Activated CD4-positive, alpha-beta memory T cell treated with anti-CD3 and anti-CD28 coated beads for 36 hours (primary cell): ENCODE measurements around the gene LMF1. TPM values are rescaled to one million over a fixed set of nuclear protein-coding genes. Genes with fewer than 3 reads are reported as not detected.

Experiments used
- CTCF ChIA-PET: fragments of 350-600 bp; sonication (Branson Sonifier 250); formaldehyde crosslinking; loops from one replicate; lab custom pipeline; 2021; ENCODE audit warnings: antibody characterized with exemption, inconsistent platforms; lab: Charles Lee
- POLR2A ChIA-PET: fragments of 350-600 bp; sonication (Branson Sonifier 250); formaldehyde crosslinking; loops from one replicate; lab custom pipeline; 2021; ENCODE audit warnings: antibody characterized with exemption; lab: Charles Lee
- DNase-seq: peaks from one replicate; pipeline ENCODE4 v3.0.0-alpha.2; 2020
- H3K27ac Mint-ChIP-seq: one replicate; pipeline ENCODE4 v1.8.0; 2021; ENCODE audit warnings: mixed read lengths
- H3K27me3 Mint-ChIP-seq: one replicate; pipeline ENCODE4 v1.8.0; 2021; ENCODE audit warnings: mixed read lengths
- H3K36me3 Mint-ChIP-seq: one replicate; pipeline ENCODE4 v1.8.0; 2021; ENCODE audit warnings: mixed read lengths
- H3K4me1 Mint-ChIP-seq: one replicate; pipeline ENCODE4 v1.8.0; 2021; ENCODE audit warnings: low read depth, mixed read lengths
- H3K4me3 Mint-ChIP-seq: one replicate; pipeline ENCODE4 v1.8.0; 2021; ENCODE audit warnings: mild to moderate bottlenecking, mixed read lengths
- H3K9me3 Mint-ChIP-seq: one replicate; pipeline ENCODE4 v1.8.0; 2021; ENCODE audit warnings: mixed read lengths
- intact Hi-C: fragments of 100-400 bp; cut with micrococcal nuclease; formaldehyde crosslinking; loops from one replicate; pipeline ENCODE4 v1.15.1; 2023
- total RNA-seq, 2 experiments: library from RNA; stranded (reverse); gene quantifications; one replicate each; pipeline ENCODE4 v1.2.3, GENCODE V29; 2021

Gene LMF1
- total RNA-seq, 2 experiments from 2014 or later = 14.4 to 15.4 TPM

DNA sequence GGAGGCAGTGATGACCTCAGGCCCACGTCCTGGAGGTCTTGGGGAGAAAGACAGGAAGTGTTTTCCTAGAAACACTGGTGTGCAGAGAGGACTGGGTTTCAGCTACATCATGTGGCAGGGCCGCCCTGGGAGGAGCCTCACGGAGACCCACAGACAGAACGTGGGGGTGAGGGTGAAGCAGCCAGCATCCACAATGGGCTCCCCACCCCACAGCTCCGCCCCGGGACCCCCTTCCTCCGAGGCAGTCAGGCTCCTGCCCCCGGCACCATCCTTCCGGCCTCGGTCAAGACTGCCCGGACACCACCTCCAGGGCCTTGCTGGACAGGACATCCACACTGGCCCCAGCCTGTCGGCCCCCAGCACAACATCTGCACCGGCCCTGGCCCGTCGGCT, 51.1 kb downstream of the LMF1 start:
- Mint-ChIP-seq H3K9me3 (no peaks in the 10 kb centered on the region), H3K4me1 (no peaks in the 10 kb centered on the region), H3K27ac (no peak overlapping the region), H3K36me3 (peaks cover 10% of the 10 kb centered on the region), H3K4me3 (no peak overlapping the region), H3K27me3 (no peaks in the 10 kb centered on the region)
- CTCF ChIA-PET = no interaction called here
- intact Hi-C loops = no loop called here
- no peak for DNase-seq
- POLR2A ChIA-PET = no interaction called here

GRCh38 chr16:918741-919657, 51.8 kb downstream of the LMF1 start:
- ChIA-PET POLR2A (no interaction called here), CTCF (no interaction called here)
- peaks cover 9% of the 10 kb centered on the region for H3K36me3 Mint-ChIP-seq
- intact Hi-C loops = no loop called here
- DNase-seq = no peak
- H3K27ac Mint-ChIP-seq = no peak overlapping the region
- no peak overlapping the region for H3K4me3 Mint-ChIP-seq
- no peaks in the 10 kb centered on the region for H3K4me1 Mint-ChIP-seq
- H3K9me3 Mint-ChIP-seq = no peaks in the 10 kb centered on the region
- no peaks in the 10 kb centered on the region for H3K27me3 Mint-ChIP-seq

- ChIA-PET POLR2A (no interaction called here), CTCF (no interaction called here)
- Mint-ChIP-seq H3K36me3 (peaks cover 7% of the 10 kb centered on the region), H3K4me3 (no peak overlapping the region), H3K27me3 (no peaks in the 10 kb centered on the region), H3K9me3 (no peaks in the 10 kb centered on the region), H3K4me1 (no peaks in the 10 kb centered on the region), H3K27ac (no peak overlapping the region)
- DNase-seq = no peak
- intact Hi-C loops = no loop called here
These were observed 52.7 kb downstream of the LMF1 start for GRCh38 chr16:918068-918467.

DNA sequence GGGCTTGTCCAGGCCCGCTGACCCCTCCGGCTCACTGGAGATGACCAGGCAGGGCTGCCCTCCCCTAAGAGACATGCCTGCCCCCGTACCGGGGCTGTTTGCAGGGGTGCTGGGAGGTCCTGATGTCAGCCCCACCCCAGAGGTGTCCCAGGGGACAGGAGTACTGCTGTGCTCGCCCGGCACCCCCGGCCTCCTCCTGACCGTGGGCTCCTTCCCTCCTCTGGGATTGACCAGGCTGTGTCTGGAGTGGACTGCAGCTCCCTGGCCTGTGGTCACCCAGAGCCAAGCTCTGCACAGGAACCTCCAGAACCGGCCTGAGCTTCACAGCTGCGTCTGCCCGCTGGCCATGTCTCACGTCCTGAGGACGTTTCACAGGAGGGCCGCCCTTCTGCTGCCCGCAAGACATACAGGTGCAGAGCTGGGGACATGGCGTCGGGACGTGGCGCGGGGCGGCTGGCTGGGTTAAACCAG, 53.2 kb downstream of the LMF1 start:
- DNase-seq = no peak
- ChIA-PET POLR2A (no interaction called here), CTCF (no interaction called here)
- Mint-ChIP-seq H3K27ac (no peak overlapping the region), H3K4me1 (no peaks in the 10 kb centered on the region), H3K4me3 (no peak overlapping the region), H3K36me3 (peaks cover 7% of the 10 kb centered on the region), H3K9me3 (no peaks in the 10 kb centered on the region), H3K27me3 (no peaks in the 10 kb centered on the region)
- intact Hi-C loops = no loop called here

- no peak for DNase-seq
- H3K4me3 Mint-ChIP-seq = no peak overlapping the region
- H3K27ac Mint-ChIP-seq = no peak overlapping the region
- ChIA-PET CTCF (interaction anchor here (1.3 kb wide), 1 partner anchor 141 kb away, joined by 4 read pairs; no protein-coding TSS in a partner anchor), POLR2A (no interaction called here)
- H3K36me3 Mint-ChIP-seq = no peaks in the 10 kb centered on the region
- no peaks in the 10 kb centered on the region for H3K9me3 Mint-ChIP-seq
- no peaks in the 10 kb centered on the region for H3K4me1 Mint-ChIP-seq
- H3K27me3 Mint-ChIP-seq = no peaks in the 10 kb centered on the region
- intact Hi-C loops = no loop called here
These were observed 54.6 kb downstream of the LMF1 start for GRCh38 chr16:916035-916799.

DNA sequence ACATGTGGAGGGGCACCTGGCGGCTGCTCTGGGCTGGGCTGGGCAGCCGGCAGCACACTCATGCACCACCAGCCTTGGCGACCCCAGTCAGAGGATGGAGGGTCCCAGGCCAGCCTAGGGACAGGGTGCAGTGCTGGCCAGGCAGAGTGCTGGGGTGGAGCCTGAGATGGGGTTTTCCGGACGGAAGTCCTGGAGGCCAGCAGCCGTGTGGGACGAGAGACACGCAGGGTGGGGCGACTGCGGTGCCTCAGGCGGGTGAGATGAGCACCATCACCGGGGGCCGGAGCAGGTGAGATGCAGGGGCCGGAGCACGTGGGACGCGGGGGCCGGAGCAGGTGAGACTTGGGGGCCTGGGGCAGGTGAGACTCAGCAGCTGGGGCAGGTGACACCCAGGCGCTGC, 55.2 kb downstream of the LMF1 start:
- no peak for DNase-seq
- no peaks in the 10 kb centered on the region for H3K36me3 Mint-ChIP-seq
- no peaks in the 10 kb centered on the region for H3K4me1 Mint-ChIP-seq
- H3K27me3 Mint-ChIP-seq = no peaks in the 10 kb centered on the region
- intact Hi-C loops = no loop called here
- H3K9me3 Mint-ChIP-seq = no peaks in the 10 kb centered on the region
- ChIA-PET CTCF (interaction anchor here (1.3 kb wide), 1 partner anchor 142 kb away, joined by 4 read pairs; no protein-coding TSS in a partner anchor), POLR2A (no interaction called here)
- H3K4me3 Mint-ChIP-seq = no peak overlapping the region
- no peak overlapping the region for H3K27ac Mint-ChIP-seq

DNA sequence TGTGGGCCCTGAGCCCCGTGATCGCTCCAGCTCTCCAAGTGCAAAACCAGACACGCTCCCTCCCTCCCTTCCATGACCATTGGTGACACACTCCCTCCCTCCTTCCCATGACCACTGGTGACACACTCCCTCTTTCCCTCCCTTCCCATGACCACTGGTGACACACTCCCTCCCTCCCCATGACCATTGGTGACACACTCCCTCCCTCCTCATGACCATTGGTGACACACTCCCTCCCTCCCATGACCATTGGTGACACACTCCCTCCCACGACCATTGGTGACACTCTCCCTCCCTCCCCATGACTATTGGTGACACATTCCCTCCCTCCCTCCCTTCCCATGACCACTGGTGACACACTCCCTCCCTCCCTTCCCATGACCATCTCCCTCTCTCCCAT, 56.3 kb downstream of the LMF1 start:
- Mint-ChIP-seq H3K36me3 (peaks cover 3% of the 10 kb centered on the region), H3K27me3 (no peaks in the 10 kb centered on the region), H3K9me3 (no peaks in the 10 kb centered on the region), H3K4me1 (no peaks in the 10 kb centered on the region), H3K4me3 (no peak overlapping the region), H3K27ac (peak overlapping the region; percentile 13)
- ChIA-PET POLR2A (no interaction called here), CTCF (no interaction called here)
- peak; percentile 20 for DNase-seq
- intact Hi-C loops = no loop called here

- POLR2A ChIA-PET = no interaction called here
- CTCF ChIA-PET = no interaction called here
- Mint-ChIP-seq H3K9me3 (no peaks in the 10 kb centered on the region), H3K36me3 (peaks cover 3% of the 10 kb centered on the region), H3K4me1 (no peaks in the 10 kb centered on the region), H3K4me3 (no peak overlapping the region), H3K27ac (no peak overlapping the region), H3K27me3 (no peaks in the 10 kb centered on the region)
- DNase-seq = no peak
- intact Hi-C loops = no loop called here
These were observed 56.9 kb downstream of the LMF1 start for GRCh38 chr16:913817-914439.

DNA sequence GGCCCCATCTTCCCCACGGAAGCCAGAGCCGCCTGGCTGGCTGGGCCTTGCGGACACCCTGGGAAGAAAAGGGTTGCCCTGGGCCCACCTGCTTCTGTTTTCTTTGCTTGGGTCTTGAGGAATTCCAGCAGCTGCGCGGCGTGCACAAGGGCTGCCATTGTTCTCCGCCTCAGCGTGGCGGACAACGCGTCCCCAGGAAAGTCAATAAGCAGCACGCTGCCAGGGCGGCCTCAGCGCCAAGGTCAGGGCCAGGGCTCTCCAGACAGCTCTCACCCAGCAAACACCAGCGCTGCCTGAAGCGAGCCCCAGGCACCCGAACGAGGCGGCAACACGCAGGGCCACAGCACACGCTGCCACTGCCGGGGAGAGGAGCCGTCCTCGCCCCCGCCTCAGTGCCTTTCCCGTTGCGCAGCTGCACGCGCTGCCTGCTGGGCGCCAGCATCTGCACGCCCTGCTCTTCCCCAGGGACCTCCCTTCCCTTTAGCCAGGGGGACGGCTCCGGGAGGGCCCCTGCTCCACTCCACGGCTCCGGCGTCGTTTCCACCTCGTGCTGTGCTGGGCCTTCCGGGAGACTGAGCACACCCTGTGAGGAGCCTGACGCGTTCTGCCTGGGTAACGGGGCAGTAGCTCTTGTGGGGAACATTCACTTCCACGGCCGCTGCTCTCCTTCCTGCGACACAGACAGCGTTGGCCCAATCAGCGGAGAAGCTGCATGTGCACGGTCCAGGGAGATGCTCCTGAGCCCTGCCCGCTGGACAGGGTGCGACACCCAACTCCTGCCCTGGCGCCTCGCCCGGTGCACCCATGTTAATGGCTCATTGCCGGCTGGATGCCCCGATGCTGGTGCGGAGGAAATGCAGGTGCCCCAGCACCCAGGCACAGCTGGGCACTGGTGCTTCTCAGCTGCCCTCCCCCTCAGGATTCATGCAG, 57.8 kb downstream of the LMF1 start:
- Mint-ChIP-seq H3K4me3 (no peak overlapping the region), H3K4me1 (no peaks in the 10 kb centered on the region), H3K36me3 (peaks cover 3% of the 10 kb centered on the region), H3K27me3 (no peaks in the 10 kb centered on the region), H3K9me3 (no peaks in the 10 kb centered on the region), H3K27ac (no peak overlapping the region)
- POLR2A ChIA-PET = no interaction called here
- no peak for DNase-seq
- intact Hi-C loops = no loop called here
- CTCF ChIA-PET = no interaction called here

GRCh38 chr16:912322-912683, 58.5 kb downstream of the LMF1 start:
- ChIA-PET CTCF (no interaction called here), POLR2A (no interaction called here)
- H3K9me3 Mint-ChIP-seq = no peaks in the 10 kb centered on the region

DNA sequence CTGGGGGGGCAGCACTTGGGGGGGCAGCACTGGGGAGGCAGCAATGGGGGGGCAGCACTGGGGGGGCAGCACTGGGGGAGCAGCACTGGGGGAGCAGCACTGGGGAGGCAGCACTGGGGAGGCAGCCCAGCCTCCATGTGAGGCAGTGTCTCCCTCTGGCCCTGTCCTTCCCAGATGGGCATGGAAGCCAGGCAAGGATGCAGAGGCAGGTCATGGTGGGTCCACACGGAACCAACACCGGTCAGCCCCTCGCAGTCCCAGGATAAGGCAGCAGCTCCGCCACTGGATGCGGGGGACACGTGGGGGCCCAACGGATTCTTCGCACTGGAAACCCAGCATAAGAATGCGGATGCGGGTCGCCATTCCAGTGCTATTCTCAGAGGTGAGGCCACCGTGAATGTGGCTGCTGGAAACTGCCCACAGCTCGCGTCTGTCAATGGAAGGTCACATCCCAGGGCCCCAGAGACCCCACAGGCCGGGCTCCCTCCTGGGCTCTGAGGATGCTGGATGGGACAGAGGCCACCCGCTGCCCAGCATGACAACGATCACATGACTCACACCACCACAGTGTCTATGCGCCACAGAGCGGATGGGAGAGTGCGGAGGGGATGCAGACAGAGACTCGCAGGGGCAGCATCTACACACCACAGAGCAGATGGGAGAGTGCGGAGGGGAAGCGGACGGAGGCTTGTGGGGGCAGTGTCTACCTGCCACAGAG, 59.0 kb downstream of the LMF1 start:
- H3K27me3 Mint-ChIP-seq = no peaks in the 10 kb centered on the region
- ChIA-PET CTCF (no interaction called here), POLR2A (no interaction called here)
- no peaks in the 10 kb centered on the region for H3K9me3 Mint-ChIP-seq
- no peaks in the 10 kb centered on the region for H3K4me1 Mint-ChIP-seq
- peaks cover 4% of the 10 kb centered on the region for H3K36me3 Mint-ChIP-seq
- H3K4me3 Mint-ChIP-seq = no peak overlapping the region
- intact Hi-C loops = no loop called here
- no peak overlapping the region for H3K27ac Mint-ChIP-seq
- no peak for DNase-seq

More at GRCh38 chr16:912322-912683, 58.5 kb downstream of the LMF1 start:
- Mint-ChIP-seq H3K4me1 (no peaks in the 10 kb centered on the region), H3K4me3 (no peak overlapping the region), H3K36me3 (peaks cover 4% of the 10 kb centered on the region), H3K27ac (no peak overlapping the region), H3K27me3 (no peaks in the 10 kb centered on the region)
- DNase-seq = no peak
- intact Hi-C loops = no loop called here
